Liver (tissue), 3 donors: ENCODE results near the gene PCNX2.

Source experiments
- JUND ChIP-seq, 2 donors: IDR thresholded peaks; 2 replicates each; pipeline ENCODE4 v1.6.1; 2016; ENCODE audit warnings: antibody characterized with exemption in 2 of 2
- RAD21 ChIP-seq, 2 donors: IDR thresholded peaks; 2 replicates each; pipeline ENCODE4 v1.6.1; 2016; ENCODE audit warnings: antibody characterized with exemption in 2 of 2, mild to moderate bottlenecking in 2 of 2
- SP1 ChIP-seq: IDR thresholded peaks from 2 replicates; pipeline ENCODE4 v1.6.1; 2018; ENCODE audit warnings: antibody characterized with exemption, mild to moderate bottlenecking
- YY1 ChIP-seq: IDR thresholded peaks from 2 replicates; pipeline ENCODE4 v1.6.1; 2016; ENCODE audit warnings: antibody characterized with exemption, mild to moderate bottlenecking
- TF ChIP-seq, protein P1 (sequence below): fragments of 150-350 bp; IDR thresholded peaks from 2 replicates; pipeline ENCODE4 v1.5.1; 2017; ENCODE audit warnings: improper control_type of control experiment, low read depth, low read length; ENCODE audit not compliant: missing input control
- TF ChIP-seq, protein P2 (sequence below): IDR thresholded peaks from 2 replicates; pipeline ENCODE4 v1.6.1; 2016; ENCODE audit warnings: antibody characterized with exemption, mild to moderate bottlenecking
- TF ChIP-seq, protein P3 (sequence below): IDR thresholded peaks from 2 replicates; pipeline ENCODE4 v1.6.1; 2016; ENCODE audit warnings: antibody characterized with exemption
- TF ChIP-seq, protein P4 (sequence below): IDR thresholded peaks from 2 replicates; pipeline ENCODE4 v1.6.1; 2016; ENCODE audit warnings: antibody characterized with exemption
- donor health status: healthy.
- donor health status: healthy.

DNA sequence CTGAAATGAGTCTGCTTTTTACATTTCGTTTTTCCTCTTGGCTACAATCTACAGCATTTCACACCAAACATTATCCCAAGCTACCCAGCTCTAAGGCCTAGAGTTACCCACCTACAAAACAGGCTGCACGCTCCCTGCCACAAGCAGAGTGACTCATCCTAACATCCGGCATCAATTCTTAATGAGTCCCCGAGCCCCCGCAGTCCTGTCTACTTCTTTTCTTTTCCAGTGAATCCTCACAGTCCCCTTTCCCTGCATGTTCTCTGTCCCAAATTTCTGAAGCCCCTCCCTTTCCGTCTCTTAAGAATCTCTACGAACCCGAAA lies 650 bp downstream of the PCNX2 start:
- TF ChIP-seq, protein P1, sequence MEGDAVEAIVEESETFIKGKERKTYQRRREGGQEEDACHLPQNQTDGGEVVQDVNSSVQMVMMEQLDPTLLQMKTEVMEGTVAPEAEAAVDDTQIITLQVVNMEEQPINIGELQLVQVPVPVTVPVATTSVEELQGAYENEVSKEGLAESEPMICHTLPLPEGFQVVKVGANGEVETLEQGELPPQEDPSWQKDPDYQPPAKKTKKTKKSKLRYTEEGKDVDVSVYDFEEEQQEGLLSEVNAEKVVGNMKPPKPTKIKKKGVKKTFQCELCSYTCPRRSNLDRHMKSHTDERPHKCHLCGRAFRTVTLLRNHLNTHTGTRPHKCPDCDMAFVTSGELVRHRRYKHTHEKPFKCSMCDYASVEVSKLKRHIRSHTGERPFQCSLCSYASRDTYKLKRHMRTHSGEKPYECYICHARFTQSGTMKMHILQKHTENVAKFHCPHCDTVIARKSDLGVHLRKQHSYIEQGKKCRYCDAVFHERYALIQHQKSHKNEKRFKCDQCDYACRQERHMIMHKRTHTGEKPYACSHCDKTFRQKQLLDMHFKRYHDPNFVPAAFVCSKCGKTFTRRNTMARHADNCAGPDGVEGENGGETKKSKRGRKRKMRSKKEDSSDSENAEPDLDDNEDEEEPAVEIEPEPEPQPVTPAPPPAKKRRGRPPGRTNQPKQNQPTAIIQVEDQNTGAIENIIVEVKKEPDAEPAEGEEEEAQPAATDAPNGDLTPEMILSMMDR: no peak
- no peak for TF ChIP-seq SP1
- no peak for TF ChIP-seq RAD21 (IDR thresholded peaks at IDR 0.05)
- no peak for TF ChIP-seq JUND (IDR thresholded peaks at IDR 0.05)
- TF ChIP-seq, protein P2, sequence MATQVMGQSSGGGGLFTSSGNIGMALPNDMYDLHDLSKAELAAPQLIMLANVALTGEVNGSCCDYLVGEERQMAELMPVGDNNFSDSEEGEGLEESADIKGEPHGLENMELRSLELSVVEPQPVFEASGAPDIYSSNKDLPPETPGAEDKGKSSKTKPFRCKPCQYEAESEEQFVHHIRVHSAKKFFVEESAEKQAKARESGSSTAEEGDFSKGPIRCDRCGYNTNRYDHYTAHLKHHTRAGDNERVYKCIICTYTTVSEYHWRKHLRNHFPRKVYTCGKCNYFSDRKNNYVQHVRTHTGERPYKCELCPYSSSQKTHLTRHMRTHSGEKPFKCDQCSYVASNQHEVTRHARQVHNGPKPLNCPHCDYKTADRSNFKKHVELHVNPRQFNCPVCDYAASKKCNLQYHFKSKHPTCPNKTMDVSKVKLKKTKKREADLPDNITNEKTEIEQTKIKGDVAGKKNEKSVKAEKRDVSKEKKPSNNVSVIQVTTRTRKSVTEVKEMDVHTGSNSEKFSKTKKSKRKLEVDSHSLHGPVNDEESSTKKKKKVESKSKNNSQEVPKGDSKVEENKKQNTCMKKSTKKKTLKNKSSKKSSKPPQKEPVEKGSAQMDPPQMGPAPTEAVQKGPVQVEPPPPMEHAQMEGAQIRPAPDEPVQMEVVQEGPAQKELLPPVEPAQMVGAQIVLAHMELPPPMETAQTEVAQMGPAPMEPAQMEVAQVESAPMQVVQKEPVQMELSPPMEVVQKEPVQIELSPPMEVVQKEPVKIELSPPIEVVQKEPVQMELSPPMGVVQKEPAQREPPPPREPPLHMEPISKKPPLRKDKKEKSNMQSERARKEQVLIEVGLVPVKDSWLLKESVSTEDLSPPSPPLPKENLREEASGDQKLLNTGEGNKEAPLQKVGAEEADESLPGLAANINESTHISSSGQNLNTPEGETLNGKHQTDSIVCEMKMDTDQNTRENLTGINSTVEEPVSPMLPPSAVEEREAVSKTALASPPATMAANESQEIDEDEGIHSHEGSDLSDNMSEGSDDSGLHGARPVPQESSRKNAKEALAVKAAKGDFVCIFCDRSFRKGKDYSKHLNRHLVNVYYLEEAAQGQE: no peak
- TF ChIP-seq, protein P3, sequence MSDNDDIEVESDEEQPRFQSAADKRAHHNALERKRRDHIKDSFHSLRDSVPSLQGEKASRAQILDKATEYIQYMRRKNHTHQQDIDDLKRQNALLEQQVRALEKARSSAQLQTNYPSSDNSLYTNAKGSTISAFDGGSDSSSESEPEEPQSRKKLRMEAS: no peak
- TF ChIP-seq, protein P4, sequence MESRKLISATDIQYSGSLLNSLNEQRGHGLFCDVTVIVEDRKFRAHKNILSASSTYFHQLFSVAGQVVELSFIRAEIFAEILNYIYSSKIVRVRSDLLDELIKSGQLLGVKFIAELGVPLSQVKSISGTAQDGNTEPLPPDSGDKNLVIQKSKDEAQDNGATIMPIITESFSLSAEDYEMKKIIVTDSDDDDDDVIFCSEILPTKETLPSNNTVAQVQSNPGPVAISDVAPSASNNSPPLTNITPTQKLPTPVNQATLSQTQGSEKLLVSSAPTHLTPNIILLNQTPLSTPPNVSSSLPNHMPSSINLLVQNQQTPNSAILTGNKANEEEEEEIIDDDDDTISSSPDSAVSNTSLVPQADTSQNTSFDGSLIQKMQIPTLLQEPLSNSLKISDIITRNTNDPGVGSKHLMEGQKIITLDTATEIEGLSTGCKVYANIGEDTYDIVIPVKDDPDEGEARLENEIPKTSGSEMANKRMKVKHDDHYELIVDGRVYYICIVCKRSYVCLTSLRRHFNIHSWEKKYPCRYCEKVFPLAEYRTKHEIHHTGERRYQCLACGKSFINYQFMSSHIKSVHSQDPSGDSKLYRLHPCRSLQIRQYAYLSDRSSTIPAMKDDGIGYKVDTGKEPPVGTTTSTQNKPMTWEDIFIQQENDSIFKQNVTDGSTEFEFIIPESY: no peak
- TF ChIP-seq YY1: no peak
